IPS-15b (cell line): ENCODE results near the gene GORASP2.
A peak's percentile ranks its signal among the peaks of the same experiment; 100 is the strongest.

Source experiments
- H3K27me3 ChIP-seq: one replicate; pipeline ENCODE4 v1.6.1; 2013; ENCODE audit warnings: low read length; ENCODE audit not compliant: control insufficient read depth, insufficient read depth
- H3K36me3 ChIP-seq: one replicate; pipeline ENCODE4 v1.6.1; 2013; ENCODE audit warnings: low read length; ENCODE audit not compliant: control insufficient read depth, insufficient read depth
- H3K4me1 ChIP-seq: one replicate; pipeline ENCODE4 v1.6.1; 2013; ENCODE audit warnings: mild to moderate bottlenecking, low read length; ENCODE audit not compliant: control insufficient read depth, insufficient read depth
- H3K4me3 ChIP-seq: one replicate; pipeline ENCODE4 v1.5.1; 2013; ENCODE audit warnings: low read depth, low read length
- H3K9ac ChIP-seq: one replicate; pipeline ENCODE4 v1.6.1; 2013; ENCODE audit warnings: low read depth, mild to moderate bottlenecking, low read length
- H3K9me3 ChIP-seq: one replicate; pipeline ENCODE4 v1.6.1; 2013; ENCODE audit warnings: mild to moderate bottlenecking, low read length; ENCODE audit not compliant: control insufficient read depth, insufficient read depth

The GORASP2 gene

DNA sequence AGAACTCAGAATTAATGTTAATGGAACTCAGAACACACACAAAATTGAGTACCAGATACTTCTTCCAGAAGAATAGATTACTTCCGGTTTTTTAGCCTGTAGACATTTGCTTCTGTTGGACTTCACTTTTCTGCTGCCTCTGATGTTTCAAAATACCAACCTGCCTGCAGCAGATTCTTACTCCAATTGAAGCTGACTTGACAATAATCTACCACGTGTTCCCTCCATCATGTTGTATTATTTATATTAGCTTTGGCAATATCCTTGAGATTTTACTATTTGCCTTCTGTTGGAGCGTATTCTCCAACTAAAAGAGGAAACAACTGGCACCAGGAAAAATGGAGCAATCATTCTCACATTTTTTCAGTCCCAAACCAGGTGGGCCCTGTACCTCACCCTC lies 3.1 kb upstream of the GORASP2 start:
- Histone ChIP-seq H3K9me3 (no peaks in the 10 kb centered on the region), H3K36me3 (no peaks in the 10 kb centered on the region), H3K4me3 (no peak overlapping the region), H3K27me3 (no peaks in the 10 kb centered on the region), H3K9ac (no peak overlapping the region), H3K4me1 (peaks cover 4% of the 10 kb centered on the region)

DNA sequence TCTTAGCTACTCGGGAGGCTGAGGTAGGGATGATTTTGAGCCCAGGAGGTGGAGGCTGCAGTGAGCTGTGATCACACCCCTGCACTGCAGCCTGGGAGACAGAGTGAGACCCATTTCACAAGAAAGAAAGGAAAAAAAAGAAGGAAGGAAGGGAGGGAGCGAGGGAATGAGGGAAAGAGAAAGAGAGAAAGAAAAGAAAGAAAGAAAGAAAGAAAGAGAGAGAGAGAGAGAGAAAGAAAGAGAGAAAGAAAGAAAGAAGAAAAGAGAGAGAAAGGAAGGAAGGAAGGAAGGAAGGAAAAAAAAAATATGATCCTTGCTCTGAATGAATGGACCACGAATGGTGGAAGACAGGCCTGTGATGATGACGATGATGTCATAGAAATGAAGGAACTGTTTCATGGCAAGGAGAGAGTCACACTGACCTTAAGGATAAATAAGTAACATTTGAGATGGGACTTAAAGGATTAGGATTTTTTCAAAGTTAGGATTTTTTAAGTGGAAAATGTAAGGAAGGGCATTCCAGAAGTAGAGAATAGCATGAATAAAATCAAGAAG lies 2.2 kb upstream of the GORASP2 start:
- H3K4me1 ChIP-seq: peaks cover 4% of the 10 kb centered on the region
- H3K36me3 ChIP-seq: no peaks in the 10 kb centered on the region

DNA sequence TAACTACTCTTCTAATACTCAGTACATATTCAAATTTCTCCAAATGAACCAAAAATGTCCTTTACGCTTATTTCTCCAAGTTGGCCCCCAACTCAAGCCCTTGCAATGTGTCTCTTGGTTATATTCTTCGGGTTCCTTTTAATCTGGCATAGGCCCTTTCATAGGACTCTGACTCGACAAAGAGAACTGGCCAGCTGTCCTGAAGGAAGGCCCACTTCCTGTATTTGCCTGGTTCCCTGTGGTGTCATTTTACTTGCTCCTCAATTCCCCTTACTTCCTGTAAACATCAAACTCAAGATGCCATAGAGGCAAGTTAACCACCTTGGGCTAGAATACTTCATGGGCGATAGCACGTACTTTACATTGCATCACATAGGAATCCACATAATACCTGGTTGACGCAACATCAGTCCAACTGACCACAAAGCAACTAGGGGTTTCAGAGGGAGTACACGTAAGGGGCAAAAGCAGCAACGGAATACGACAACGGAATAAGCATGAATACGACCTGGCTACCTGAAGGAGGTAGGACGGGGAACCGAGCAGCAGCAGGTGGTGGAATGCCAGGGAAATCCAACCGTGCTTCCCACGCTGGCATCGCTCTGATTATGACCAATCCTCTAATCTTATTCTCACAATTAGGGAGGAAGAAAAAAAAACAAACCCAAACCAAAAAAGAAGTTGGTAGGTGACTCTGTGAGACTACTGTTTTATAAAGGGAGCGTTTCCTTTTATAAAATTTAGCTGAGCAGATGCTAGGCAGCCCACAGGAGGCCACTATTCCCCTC lies 823 bp upstream of the GORASP2 start:
- H3K4me3 ChIP-seq: peak overlapping the region; percentile 41
- peaks cover 4% of the 10 kb centered on the region for H3K4me1 ChIP-seq
- peak overlapping the region; percentile 82 for H3K9ac ChIP-seq
- no peaks in the 10 kb centered on the region for H3K36me3 ChIP-seq
- no peaks in the 10 kb centered on the region for H3K27me3 ChIP-seq
- H3K9me3 ChIP-seq: no peaks in the 10 kb centered on the region

More for the DNA sequence above, 2.2 kb upstream of the GORASP2 start:
- H3K27me3 ChIP-seq: no peaks in the 10 kb centered on the region
- H3K4me3 ChIP-seq: no peak overlapping the region
- H3K9ac ChIP-seq: no peak overlapping the region
- H3K9me3 ChIP-seq: no peaks in the 10 kb centered on the region

DNA sequence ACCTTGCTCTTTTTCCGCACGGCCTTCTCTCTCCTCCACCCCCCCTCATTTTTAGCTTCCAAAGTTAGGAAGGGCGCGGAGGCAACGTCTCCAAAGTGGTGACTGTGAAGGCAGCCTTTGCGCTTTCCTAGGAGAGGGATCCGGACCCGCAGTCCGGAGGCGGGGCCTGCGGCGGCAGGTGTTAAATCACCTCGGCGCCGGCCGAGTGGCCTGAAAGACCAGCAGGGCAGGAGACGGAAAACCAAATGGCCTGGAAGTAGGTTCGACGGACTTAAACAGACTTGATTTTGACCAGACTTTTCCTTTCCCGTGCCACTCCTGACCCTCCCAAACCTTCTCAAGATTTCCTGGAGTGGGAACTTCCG lies 615 bp downstream of the GORASP2 start:
- H3K4me3 ChIP-seq: peak overlapping the region; percentile 94
- H3K27me3 ChIP-seq: no peaks in the 10 kb centered on the region
- peak overlapping the region; percentile 95 for H3K9ac ChIP-seq
- H3K4me1 ChIP-seq: peaks cover 4% of the 10 kb centered on the region
- H3K36me3 ChIP-seq: no peaks in the 10 kb centered on the region
- no peaks in the 10 kb centered on the region for H3K9me3 ChIP-seq

DNA sequence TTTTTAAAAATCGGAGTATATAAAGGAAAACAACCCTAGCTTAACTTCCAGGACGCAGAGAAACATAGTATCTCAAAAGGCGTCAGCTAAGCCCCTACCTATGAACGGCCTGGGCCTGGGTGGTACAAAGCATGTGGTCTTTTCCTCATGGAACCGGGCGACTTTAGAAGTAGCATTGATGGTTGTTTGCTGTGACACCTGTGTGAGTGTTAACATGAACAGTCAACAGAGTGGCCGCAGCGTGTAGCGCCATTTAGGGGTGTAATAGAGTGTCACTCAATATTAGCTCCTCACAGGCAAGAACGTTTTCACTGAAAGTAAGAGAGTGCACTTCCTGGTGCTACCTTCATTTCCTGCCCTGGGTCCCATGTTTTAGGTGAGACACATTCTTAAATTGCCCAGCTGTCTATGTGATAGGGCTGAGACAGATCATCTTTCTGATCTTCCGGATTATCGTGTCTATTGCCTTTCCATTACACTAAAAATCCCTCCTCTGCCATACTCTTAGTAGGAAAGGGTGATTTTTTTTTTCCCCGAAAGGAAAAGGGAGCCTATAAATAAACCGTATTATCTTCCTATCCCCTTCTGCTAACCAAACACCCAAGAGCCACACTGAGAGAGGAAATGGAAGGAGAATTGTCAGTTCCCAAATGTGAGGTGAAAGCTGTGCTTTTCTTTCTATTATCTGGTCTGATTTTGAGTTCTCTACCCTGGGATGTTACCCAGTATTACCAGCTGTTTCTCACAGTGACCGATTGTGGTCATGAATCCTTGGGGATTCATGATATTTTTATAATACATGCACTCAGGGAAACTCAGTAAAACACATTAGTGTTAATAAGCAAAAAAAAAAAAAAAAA lies 1.3 kb downstream of the GORASP2 start:
- peak overlapping the region; percentile 94 for H3K4me3 ChIP-seq
- H3K9me3 ChIP-seq: no peaks in the 10 kb centered on the region
- peaks cover 4% of the 10 kb centered on the region for H3K4me1 ChIP-seq
- no peaks in the 10 kb centered on the region for H3K36me3 ChIP-seq
- no peaks in the 10 kb centered on the region for H3K27me3 ChIP-seq
- H3K9ac ChIP-seq: peak overlapping the region; percentile 95

DNA sequence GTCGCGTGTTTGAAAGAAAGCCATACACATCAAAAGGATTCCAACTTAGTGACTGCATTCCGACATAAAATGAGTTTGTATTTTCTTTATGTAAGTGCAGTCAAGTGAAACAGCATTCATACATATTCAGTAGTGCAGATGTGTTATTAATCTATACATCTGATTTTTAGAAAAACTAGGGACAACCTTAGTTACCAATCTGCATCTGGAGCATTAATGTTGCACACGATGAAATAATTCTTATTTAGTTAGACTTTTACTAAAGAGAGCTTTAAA lies 1.9 kb downstream of the GORASP2 start:
- Histone ChIP-seq H3K4me1 (peaks cover 4% of the 10 kb centered on the region), H3K9me3 (no peaks in the 10 kb centered on the region), H3K36me3 (no peaks in the 10 kb centered on the region), H3K4me3 (peak overlapping the region; percentile 94), H3K9ac (no peak overlapping the region), H3K27me3 (no peaks in the 10 kb centered on the region)

DNA sequence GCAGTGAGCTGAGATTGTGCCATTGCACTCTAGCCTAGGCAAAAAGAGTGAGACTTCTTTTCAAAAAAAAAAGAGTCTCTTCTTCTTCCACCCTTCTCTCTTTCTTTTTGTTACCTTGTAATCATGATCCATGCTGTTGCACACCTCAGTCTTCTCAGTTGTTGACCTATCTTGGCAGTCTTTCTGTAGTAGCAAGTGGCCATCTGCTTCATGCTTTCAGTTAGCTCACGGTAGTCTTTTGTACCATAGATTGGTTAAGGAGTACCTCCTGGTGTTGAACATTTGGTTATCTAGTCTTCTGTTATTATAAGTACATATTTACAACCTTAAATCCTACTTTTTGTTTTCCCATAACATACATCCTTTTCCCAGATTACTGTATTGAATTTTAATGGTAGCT lies 3.1 kb downstream of the GORASP2 start:
- H3K9me3 ChIP-seq: no peaks in the 10 kb centered on the region
- no peaks in the 10 kb centered on the region for H3K36me3 ChIP-seq
- no peak overlapping the region for H3K9ac ChIP-seq
- no peaks in the 10 kb centered on the region for H3K27me3 ChIP-seq
- H3K4me3 ChIP-seq: no peak overlapping the region
- peaks cover 4% of the 10 kb centered on the region for H3K4me1 ChIP-seq

DNA sequence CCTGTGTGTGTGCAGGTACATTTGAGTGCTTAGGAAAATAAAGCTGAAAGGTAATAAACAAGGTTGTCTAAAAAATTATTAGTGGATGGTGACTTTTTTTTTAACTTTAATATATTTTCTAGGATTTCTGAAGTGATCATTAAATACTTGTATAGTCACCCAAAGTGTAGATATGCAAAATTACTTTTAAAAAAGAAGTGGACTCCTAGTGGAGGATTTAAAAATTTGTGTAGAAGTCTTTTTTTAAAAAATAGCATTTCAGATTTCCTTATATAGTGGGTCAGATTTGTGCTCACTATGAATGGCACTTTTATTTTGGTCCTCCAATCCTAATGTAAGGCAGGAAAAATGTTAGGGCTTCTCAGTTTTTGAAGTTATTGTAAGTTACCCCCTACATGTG lies 3.9 kb downstream of the GORASP2 start:
- H3K9ac ChIP-seq: no peak overlapping the region
- H3K4me1 ChIP-seq: peaks cover 4% of the 10 kb centered on the region
- no peaks in the 10 kb centered on the region for H3K9me3 ChIP-seq
- H3K27me3 ChIP-seq: no peaks in the 10 kb centered on the region
- H3K4me3 ChIP-seq: no peak overlapping the region
- no peaks in the 10 kb centered on the region for H3K36me3 ChIP-seq

DNA sequence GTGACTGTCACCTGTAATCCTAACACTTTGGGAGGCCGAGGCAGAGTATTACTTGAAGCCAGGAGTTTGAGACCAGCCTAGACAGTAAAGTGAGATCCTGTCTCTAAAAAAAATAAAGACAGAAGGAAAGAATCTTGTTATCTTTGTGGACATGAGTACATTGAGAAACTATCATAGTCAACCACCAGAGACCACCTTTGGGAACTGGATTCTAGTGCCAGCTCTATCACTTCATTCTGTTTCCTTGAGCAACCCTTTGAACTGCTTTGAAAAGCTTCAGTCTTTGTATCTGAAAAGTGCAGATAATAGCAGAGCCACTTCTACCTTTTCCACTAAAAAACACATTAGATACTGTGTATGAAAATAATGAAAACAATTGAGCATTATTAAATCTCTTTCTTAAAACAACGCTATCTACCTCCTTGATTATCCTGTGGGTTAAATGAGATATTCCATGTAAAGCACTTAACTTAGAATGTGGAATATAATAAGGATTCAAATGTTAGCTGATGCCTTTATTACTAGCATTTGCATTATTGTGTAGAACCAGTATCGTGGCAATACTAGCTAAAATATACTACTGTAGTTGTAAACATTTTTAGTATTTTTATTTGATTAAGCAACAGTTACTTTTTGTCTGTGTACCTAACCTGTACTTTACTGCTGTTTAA lies 8.8 kb downstream of the GORASP2 start:
- Histone ChIP-seq H3K36me3 (no peaks in the 10 kb centered on the region), H3K27me3 (no peaks in the 10 kb centered on the region), H3K4me3 (no peak overlapping the region), H3K4me1 (no peaks in the 10 kb centered on the region), H3K9me3 (no peaks in the 10 kb centered on the region), H3K9ac (no peak overlapping the region)

DNA sequence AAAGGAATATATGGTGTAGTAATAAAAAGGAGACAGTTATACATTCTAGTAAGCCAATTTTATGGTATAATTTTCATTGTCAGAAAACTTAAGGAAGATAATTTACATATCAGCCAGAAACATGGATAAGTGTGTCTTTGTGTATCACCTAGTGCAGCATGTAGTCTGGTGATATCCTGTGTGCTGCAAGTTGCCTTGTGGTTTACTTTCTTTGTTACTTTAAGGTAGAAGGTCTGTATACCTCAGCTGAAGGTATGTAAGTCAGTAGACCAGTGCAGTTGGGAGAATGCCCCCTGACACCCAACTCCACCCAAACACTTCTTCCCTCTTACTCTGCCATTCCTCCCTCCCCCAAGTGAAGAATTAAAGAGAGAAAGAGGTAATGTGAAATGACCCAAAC lies 11.0 kb downstream of the GORASP2 start:
- Histone ChIP-seq H3K27me3 (no peaks in the 10 kb centered on the region), H3K9ac (no peak overlapping the region), H3K9me3 (no peaks in the 10 kb centered on the region), H3K4me3 (no peak overlapping the region), H3K4me1 (no peaks in the 10 kb centered on the region), H3K36me3 (no peaks in the 10 kb centered on the region)

DNA sequence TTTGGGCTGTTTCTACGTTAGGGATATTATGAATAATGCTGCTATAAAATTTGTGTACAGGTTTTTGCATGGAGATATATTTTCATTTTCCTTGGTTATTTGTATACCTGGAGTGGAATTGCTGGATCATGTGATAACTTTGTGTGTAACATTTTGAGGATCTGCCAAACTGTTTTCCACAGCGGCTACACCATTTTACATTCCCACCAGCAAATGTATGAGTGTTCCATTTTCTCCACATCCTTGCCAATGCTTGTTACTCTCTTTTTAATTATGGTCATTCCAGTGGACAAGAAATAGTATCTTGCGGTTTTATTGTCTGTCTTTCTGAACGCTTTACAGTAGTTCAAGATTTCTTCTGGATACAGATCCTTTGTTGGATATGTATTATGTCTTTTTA lies 13.6 kb downstream of the GORASP2 start:
- Histone ChIP-seq H3K9ac (no peak overlapping the region), H3K27me3 (no peaks in the 10 kb centered on the region), H3K36me3 (no peaks in the 10 kb centered on the region), H3K9me3 (no peaks in the 10 kb centered on the region), H3K4me3 (no peak overlapping the region), H3K4me1 (no peaks in the 10 kb centered on the region)
